ENCODE data around the gene IL12RB2. TPM values are rescaled to one million over a fixed set of nuclear protein-coding genes. Genes with fewer than 3 reads are reported as not detected.
A peak's percentile ranks its signal among the peaks of the same experiment; 100 is the strongest.

The IL12RB2 gene
- total and polyA plus RNA-seq, 2 donors (not counting 1 experiment from before 2014, with no cell fraction given), result 0.67 TPM; not detected in 1

DNA sequence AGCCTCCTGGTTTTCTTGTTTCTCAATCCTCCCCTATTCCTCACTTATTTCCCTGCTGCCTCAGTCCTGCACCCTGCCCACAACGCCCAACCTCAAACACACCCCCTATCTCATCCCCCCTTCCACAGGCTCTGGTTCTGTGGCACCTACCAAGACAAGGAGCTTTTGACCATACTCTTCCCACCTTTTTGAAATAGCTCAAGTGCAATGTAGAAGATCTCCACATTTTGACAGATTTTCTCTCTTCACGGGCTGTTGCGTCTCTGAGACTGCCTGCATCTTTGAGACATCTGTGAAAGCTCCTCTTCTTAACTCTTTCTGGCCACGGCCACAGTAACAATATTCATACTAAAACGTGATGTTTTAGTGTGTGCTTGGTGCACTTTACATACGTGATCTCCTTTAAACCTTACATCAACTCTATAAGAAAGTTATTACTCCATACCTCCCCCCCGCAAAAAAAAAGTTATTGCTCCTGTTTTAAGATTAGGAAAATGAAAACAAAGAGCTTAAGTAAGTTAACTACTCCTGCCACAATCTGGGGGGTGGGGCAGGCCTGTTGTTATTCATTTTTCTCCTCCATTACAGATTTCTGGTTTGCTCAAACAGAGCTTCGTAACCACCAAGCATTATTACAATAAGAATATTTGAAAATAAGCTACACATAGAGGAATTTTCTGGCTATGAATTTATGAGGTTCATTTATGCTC, 124.4 kb downstream of the IL12RB2 start:
- POLR2A ChIA-PET, result no interaction called here
- no peak for DNase-seq

More for the DNA sequence above, 124.4 kb downstream of the IL12RB2 start:
- H3K4me1 Mint-ChIP-seq, result peaks cover 47% of the 10 kb centered on the region
- no peak for ATAC-seq (ENCODE audit: low read depth)
- Histone ChIP-seq H3K4me3 (ENCODE audit: control extremely low read depth in 1 of 5, extremely low read depth in 1 of 5, insufficient read depth in 1 of 5, low read depth in 2 of 5, low read length in 4 of 5) (no peak overlapping the region), H3K27me3 (replicated peaks in 1 of 4; ENCODE audit: control extremely low read depth in 1 of 4, control insufficient read depth in 3 of 4, insufficient read depth in 4 of 4, low read length in 3 of 4) (no peaks in the 10 kb centered on the region), H3K79me2 (ENCODE audit: control insufficient read depth, insufficient read depth, low read length) (peaks cover 38% of the 10 kb centered on the region), H3K27ac (ENCODE audit: low read length in 2 of 2) (no peak overlapping the region), H2AFZ (ENCODE audit: insufficient read depth, low read depth, low read length, poor library complexity, severe bottlenecking) (no peak overlapping the region), H4K20me1 (ENCODE audit: control insufficient read depth, insufficient read depth, low read length, poor library complexity, severe bottlenecking) (peaks cover 25% of the 10 kb centered on the region), H3K4me2 (replicated peaks; ENCODE audit: low read depth, low read length, poor library complexity, severe bottlenecking) (peak overlapping the region; percentile 80), H3K36me3 (replicated peaks in 1 of 2; ENCODE audit: control extremely low read depth in 1 of 2, control insufficient read depth in 1 of 2, extremely low read depth in 1 of 2, insufficient read depth in 2 of 2, low read length in 1 of 2) (peaks cover 4 to 5% of the 10 kb centered on the region in 2 experiments), H3K9me3 (ENCODE audit: control extremely low read depth in 1 of 3, control insufficient read depth in 2 of 3, insufficient read depth in 1 of 3, low read length in 2 of 3) (no peaks in the 10 kb centered on the region), H3K9ac (ENCODE audit: low read length) (no peak overlapping the region), H3K4me1 (ENCODE audit: control insufficient read depth in 2 of 2, insufficient read depth in 2 of 2, low read length in 2 of 2) (peaks cover 24 to 32% of the 10 kb centered on the region in 2 donors)
- no peak for TF ChIP-seq EZH2 (IDR thresholded peaks at IDR 0.05; ENCODE audit: borderline replicate concordance, insufficient read depth, low read depth, low read length, poor library complexity, severe bottlenecking)
- TF ChIP-seq CTCF (IDR thresholded peaks at IDR 0.05), result no peak
- no peaks in the 10 kb centered on the region for H3K9me3 Mint-ChIP-seq (ENCODE audit: insufficient read depth)
- CTCF ChIA-PET, result interaction anchor here (0.9 to 1.2 kb wide), 2 partner anchors 68 to 84 kb away, joined by 3 to 5 read pairs; no protein-coding TSS in a partner anchor
- H3K4me3 Mint-ChIP-seq, result peak overlapping the region; percentile 62
- intact Hi-C loops (cut with micrococcal nuclease), result loop anchor here (2.0 to 5.0 kb wide), 3 partner anchors 320 to 450 kb away; no protein-coding TSS in a partner anchor
- 78% methylated on average over 1 of the region's 8 CpGs for WGBS (ENCODE audit: insufficient coverage)
- no peaks in the 10 kb centered on the region for H3K27me3 Mint-ChIP-seq
- H3K27ac Mint-ChIP-seq, result peak overlapping the region; percentile 61
